Measurements from ENCODE around the gene MAPK11.

DNA sequence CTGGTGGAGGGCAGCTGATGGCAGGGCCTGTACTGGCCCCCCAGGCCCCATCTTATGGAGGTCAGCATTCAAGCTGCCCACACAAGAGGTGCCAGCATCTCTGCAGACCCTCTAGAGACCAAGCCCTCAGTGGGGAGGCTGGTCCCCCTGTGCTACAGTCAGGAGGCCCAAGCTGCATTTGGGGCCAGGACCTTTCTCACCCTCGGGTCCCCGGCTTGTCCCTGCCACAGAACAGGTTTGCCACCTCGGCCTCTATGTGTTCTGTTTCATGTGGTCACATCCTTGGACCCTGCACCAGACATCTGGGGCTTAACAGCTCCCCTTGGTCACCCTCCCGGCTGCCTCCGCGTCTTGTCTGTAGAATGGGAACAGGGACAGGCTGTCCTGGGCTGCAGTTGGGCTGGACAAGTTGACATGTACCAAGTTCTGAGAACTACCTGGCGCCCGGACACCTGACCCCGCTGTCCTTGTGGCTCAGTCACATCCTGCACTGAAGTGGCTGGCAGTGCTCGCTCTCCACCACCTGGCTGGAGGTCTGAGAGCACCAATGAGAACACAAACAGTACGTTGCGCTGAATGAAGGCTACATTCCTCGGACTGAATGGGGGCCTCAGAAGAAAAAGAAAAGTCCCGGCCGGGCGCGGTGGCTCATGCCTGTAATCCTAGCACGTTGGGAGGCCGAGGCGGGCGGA is 40.0 kb upstream of the MAPK11 start:
- TF ChIP-seq, protein P1, sequence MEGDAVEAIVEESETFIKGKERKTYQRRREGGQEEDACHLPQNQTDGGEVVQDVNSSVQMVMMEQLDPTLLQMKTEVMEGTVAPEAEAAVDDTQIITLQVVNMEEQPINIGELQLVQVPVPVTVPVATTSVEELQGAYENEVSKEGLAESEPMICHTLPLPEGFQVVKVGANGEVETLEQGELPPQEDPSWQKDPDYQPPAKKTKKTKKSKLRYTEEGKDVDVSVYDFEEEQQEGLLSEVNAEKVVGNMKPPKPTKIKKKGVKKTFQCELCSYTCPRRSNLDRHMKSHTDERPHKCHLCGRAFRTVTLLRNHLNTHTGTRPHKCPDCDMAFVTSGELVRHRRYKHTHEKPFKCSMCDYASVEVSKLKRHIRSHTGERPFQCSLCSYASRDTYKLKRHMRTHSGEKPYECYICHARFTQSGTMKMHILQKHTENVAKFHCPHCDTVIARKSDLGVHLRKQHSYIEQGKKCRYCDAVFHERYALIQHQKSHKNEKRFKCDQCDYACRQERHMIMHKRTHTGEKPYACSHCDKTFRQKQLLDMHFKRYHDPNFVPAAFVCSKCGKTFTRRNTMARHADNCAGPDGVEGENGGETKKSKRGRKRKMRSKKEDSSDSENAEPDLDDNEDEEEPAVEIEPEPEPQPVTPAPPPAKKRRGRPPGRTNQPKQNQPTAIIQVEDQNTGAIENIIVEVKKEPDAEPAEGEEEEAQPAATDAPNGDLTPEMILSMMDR (IDR thresholded peaks at IDR 0.05) = no peak
- TF ChIP-seq POLR2A (IDR thresholded peaks at IDR 0.05) = no peak

All from Peyer's patch (tissue), 4 donors.